Measurements from ENCODE around the gene WDR4.
"Not testable (repeated sequence)": the region's sequence is repeated elsewhere in the genome, so short reads cannot be mapped to it uniquely, and the experiment has no call there.

Gene WDR4

GRCh38 chr21:42837421-42838211, 41.7 kb downstream of the WDR4 start:
- DNase-seq = no peak

- no peak for DNase-seq
Observed at GRCh38 chr21:42836767-42837301, 42.5 kb downstream of the WDR4 start.

GRCh38 chr21:42836402-42836666, 43.0 kb downstream of the WDR4 start:
- no peak for DNase-seq

DNA sequence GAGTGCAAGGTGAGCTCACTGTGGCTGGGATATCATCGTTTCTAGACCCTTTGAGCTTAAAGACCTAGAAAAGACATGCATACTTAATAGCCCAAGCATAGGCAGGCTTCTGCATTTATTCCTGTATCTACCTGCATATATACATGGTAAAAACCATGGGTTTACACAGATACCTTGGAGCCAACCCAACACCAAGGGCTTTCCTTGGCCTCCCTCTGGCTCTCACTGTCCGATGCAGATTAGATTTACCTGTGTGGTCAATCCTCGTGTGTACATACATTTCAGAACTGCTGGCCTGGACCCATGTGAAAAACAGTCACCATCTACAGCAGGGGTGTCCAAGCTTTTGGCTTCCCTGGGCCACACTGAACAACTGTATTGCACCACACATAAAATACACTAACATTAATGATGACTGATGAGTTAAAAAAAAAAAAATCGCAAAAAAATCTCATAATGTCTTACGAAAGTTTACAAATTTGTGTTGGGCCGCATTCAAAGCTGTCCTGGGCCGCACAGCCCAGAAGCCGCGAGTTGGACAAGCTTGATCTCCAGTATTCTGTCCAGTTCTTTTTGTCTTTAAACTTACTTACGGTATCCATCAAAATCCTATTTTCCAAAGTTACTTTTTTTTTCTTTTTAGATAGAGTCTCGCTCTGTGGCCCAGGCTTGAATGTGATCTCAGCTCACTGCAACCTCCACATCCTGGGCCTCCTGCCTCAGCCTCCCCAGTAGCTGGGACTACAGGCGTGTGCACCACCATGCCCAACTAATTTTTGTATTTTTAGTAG, 43.5 kb downstream of the WDR4 start:
- no peak for DNase-seq

GRCh38 chr21:42835211-42835610, 44.1 kb downstream of the WDR4 start:
- no peak for DNase-seq

GRCh38 chr21:42834726-42835191, 44.6 kb downstream of the WDR4 start:
- DNase-seq = no peak

DNA sequence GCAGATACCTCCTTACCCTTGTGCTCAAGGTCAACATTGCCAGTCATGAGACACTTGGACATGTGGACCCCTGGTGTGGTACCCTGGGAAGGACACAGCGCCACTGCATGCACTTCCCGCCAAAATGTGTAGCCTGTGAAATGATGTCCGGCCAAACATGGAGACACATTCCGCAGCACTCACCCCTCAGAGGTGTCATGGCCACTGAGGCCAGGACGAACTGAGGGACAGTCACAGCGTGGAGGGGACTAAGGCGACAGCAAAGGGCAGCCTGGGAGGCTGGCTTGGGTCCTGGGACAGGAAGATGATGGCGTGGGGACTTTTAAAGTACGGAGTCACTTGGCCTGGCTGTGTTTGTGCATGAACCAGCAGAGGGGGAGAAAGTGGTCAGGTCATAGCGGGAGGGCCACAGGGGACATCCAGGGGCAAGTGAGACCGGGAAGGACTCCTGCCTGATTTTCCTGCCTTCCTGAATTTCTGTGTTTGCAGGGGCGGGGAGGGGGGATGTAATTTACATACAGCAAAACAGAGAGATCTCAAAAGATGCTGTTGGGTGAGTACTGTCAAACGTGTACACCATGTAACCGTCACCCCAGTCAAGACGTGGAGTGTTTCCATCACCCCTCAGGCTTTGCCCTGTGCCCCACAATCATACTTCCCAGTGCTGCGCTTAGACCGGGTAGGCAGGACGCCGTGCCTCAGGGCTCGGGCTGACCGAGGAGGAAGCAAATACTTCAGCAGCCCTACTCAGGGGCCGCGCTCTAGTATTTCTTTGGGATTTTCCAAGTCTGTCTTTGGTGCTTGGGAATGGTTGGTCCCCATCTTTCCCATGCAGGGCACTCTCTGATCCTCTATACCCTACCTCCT, 45.2 kb downstream of the WDR4 start:
- no peak for DNase-seq

GRCh38 chr21:42833439-42833815, 45.9 kb downstream of the WDR4 start:
- DNase-seq = peak; percentile 48

DNA sequence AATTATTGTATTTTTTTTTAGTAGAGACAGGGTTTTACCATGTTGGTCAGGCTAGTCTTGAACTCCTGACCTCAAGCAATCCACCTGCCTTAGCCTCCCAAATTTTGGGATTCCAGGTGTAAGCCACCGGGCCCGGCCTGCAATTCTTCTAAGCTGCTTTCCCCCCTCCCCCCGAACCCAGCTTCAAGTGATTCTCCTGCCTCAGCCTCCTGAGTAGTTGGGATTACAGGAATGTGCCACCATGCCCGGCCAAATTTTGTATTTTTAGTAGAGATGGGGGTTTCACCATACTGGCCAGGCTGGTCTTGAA, 47.1 kb downstream of the WDR4 start:
- DNase-seq = not testable (repeated sequence)

DNA sequence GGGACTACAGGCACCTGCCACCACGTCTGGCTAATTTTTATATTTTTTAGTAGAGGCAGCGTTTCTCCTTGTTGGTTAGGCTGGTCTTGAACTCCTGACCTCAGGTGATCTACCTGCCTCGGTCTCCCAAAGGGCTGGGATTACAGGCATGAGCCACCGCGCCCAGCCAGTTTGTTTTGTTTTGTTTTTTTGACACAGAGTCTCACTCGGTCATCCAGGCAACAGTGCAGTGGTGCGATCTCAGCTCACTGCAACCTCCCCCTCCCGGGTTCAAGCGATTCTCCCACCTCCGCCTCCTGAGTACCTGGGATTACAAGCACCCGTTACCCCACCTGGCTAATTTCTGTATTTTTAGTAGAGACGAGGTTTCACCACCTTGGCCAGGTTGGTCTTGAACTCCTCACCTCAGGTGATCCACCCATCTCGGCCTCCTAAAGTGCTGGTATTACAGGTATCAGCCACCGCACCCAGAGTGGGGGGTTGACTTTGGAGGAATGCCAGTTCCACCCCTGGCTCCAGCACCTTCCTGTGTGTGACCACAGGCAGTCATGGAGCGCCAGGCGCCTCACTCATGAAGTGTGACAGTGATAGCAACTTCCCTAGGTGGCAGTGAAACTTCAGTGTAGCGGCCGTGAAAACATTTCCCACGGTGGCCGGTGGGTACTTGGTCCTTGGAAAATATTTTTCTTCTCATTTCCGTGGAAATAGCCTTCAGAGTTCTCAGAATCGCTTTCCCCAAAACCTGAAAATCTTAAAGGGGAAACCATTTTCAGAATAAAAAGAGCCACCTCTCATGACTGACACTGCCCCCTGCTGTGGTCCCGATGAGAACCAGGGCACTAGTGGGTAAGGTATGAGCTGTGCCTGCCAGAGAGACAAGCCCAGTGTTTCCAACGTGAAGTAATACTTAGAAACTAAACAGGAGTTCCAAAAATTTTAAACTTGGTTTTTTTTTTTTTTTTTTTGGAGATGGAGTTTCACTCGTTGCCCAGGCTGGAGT, 48.6 kb downstream of the WDR4 start:
- no peak for DNase-seq

- no peak for DNase-seq
Observed at GRCh38 chr21:42829954-42830353, 49.4 kb downstream of the WDR4 start.

GRCh38 chr21:42829417-42829816, 49.9 kb downstream of the WDR4 start:
- DNase-seq = no peak

DNA sequence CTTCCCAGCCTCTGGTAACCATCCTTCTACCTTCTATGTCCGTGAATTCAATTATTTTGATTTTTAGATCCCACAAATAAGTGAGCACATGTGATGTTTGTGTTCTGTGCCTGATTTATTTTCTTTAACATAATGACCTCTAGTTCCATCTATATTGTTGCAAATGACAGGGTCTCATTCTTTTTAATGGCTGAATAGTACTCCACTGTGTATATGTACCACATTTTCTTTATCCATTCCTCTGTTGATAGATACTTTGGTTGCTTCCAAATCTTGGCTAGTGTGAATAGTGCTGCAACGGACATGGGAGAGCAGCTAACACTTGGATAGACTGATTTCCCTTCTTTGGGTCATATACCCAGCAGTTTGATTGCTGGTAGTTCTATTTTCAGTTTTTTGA, 51.8 kb downstream of the WDR4 start:
- DNase-seq = no peak

GRCh38 chr21:42820616-42821465, 58.5 kb downstream of the WDR4 start:
- peak; percentile 38 for DNase-seq

DNA sequence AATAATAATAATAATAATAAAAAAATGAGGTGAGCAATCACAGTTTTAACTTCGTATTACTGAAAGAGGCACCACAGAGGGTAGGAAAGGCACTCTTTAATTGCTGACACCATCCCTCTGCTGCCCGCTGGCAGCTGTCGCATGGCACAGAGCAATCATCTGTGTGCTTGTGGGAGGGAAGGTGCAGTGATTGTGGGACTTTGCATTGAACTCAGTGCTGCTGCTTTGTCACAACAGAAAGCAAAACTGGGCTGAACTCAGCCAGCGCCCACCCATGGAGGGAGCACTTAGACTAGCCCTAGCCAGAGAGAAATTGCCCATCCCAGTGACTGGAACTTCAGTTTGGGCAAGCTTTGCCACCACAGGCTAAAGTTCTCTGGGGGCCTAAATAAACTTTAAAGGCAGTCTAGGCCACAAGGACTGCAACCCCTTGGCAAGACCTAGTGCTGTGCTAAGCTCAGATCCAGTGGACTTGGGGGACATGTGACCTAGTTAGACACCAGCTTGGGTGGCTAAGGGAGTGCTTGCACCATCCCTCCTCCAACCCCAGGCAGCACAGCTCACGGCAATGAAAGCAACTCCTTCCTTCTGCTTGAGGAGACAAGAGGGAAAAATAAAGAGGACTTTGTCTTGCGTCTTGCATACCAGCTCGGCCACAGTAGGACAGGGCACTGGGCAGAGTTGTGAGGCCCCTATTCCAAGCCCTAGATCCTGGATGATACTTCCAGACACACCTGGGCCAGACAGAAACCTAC, 59.3 kb downstream of the WDR4 start:
- no peak for DNase-seq

GRCh38 chr21:42818328-42818749, 61.0 kb downstream of the WDR4 start:
- DNase-seq = no peak

DNA sequence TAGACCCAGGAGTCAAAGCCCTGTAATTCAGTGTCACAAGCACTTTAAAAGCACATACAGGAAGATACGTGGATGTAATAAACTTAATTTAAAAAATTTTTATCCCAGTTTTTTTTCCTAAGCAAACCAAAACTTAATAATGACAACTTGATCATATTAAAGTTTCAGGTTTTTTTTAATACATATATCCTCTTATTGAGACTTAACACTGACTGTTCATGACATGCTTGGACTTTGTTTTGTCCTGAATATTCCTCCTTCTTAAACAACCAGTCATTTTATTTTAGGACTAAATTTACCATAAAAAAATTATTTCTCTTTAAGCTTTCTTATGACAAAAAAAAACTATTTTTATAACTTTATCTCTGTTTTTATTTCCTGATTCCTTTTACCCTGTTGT, 64.1 kb downstream of the WDR4 start:
- no peak for DNase-seq

- DNase-seq = not testable (repeated sequence)
Observed at GRCh38 chr21:42812528-42813241, 66.7 kb downstream of the WDR4 start.

GRCh38 chr21:42811960-42812359, 67.4 kb downstream of the WDR4 start:
- no peak for DNase-seq

All from DMS153 (cell line).